ENCODE results near the gene IGSF6.

The IGSF6 gene

GRCh38 chr16:21619765-21620425, 32.5 kb downstream of the IGSF6 start:
- H2BK120ac ChIP-seq (ENCODE audit: low read depth, low read length): no peak overlapping the region
- H3K14ac ChIP-seq (ENCODE audit: low read length in 2 of 2): no peak overlapping the region
- no peak overlapping the region for H3K18ac ChIP-seq (ENCODE audit: low read depth in 1 of 2, low read length in 2 of 2)
- H2AFZ ChIP-seq (ENCODE audit: low read depth, low read length): no peak overlapping the region
- H2BK5ac ChIP-seq (ENCODE audit: low read depth, low read length, poor library complexity, severe bottlenecking): no peak overlapping the region
- H3K4me1 ChIP-seq (ENCODE audit: control insufficient read depth, insufficient read depth, low read depth, low read length): peaks cover 4% of the 10 kb centered on the region
- no peaks in the 10 kb centered on the region for H3K9me3 ChIP-seq (ENCODE audit: control insufficient read depth, low read length)
- no peak overlapping the region for H4K91ac ChIP-seq (ENCODE audit: low read length)
- H3K27me3 ChIP-seq (ENCODE audit: control insufficient read depth in 1 of 2, insufficient read depth in 1 of 2, low read length in 2 of 2): no peaks in the 10 kb centered on the region
- H3K79me1 ChIP-seq (replicated peaks; ENCODE audit: low read length, poor library complexity, severe bottlenecking): peaks cover 23% of the 10 kb centered on the region
- 80% methylated on average over 4 of the region's 4 CpGs for WGBS
- no peak for DNase-seq
- H2BK15ac ChIP-seq (ENCODE audit: low read depth, poor library complexity, severe bottlenecking): no peak overlapping the region
- no peak overlapping the region for H4K8ac ChIP-seq (ENCODE audit: low read length)
- H3K9ac ChIP-seq (ENCODE audit: low read length): peak overlapping the region; percentile 16
- no peak overlapping the region for H3K4me3 ChIP-seq (ENCODE audit: insufficient read depth in 1 of 2, low read depth in 1 of 2, low read length in 2 of 2)
- peaks cover 0 to 63% of the 10 kb centered on the region in 2 experiments for H3K36me3 ChIP-seq (ENCODE audit: control insufficient read depth in 1 of 2, insufficient read depth in 2 of 2, low read depth in 1 of 2, low read length in 2 of 2)
- no peak overlapping the region for H3K27ac ChIP-seq (ENCODE audit: low read length, poor library complexity, severe bottlenecking)
- no peak overlapping the region for H2BK12ac ChIP-seq (ENCODE audit: low read length in 2 of 2)
- H3K4me2 ChIP-seq (ENCODE audit: low read length, poor library complexity, severe bottlenecking): no peak overlapping the region
- H2AK5ac ChIP-seq (ENCODE audit: low read length, severe bottlenecking): no peak overlapping the region
- no peak overlapping the region for H3K23ac ChIP-seq (ENCODE audit: low read length in 2 of 2)
- H3K4ac ChIP-seq (ENCODE audit: low read depth in 1 of 2, low read length in 2 of 2): no peak overlapping the region

DNA sequence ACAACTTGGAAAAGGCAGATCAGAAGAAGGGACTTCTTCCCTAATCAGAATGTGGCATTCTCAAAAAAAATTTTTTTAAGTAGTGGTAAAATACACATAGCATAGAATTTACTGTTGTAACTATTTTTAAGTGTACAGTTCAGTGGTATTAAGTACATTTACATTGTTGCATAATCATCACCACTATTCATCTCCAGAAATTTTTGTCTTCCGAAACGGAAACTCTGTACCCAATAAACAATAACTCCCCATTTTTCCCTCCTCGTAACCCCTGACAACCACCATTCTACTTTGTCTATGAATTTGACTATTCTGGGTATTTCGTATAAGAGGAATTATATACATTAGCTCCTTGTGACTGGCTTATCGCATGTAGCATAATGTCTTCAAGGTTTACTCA, 34.1 kb downstream of the IGSF6 start:
- Histone ChIP-seq H3K4me1 (ENCODE audit: control insufficient read depth, insufficient read depth, low read depth, low read length) (peaks cover 1% of the 10 kb centered on the region), H3K14ac (ENCODE audit: low read length in 2 of 2) (no peak overlapping the region), H3K18ac (ENCODE audit: low read depth in 1 of 2, low read length in 2 of 2) (no peak overlapping the region), H2BK12ac (ENCODE audit: low read length in 2 of 2) (no peak overlapping the region), H2AFZ (ENCODE audit: low read depth, low read length) (no peak overlapping the region), H2BK5ac (ENCODE audit: low read depth, low read length, poor library complexity, severe bottlenecking) (no peak overlapping the region), H3K4me2 (ENCODE audit: low read length, poor library complexity, severe bottlenecking) (no peak overlapping the region), H3K9ac (ENCODE audit: low read length) (no peak overlapping the region), H3K9me3 (ENCODE audit: control insufficient read depth, low read length) (no peaks in the 10 kb centered on the region), H3K23ac (ENCODE audit: low read length in 2 of 2) (no peak overlapping the region), H3K27me3 (ENCODE audit: control insufficient read depth in 1 of 2, insufficient read depth in 1 of 2, low read length in 2 of 2) (no peaks in the 10 kb centered on the region), H3K79me1 (replicated peaks; ENCODE audit: low read length, poor library complexity, severe bottlenecking) (peaks cover 25% of the 10 kb centered on the region), H2BK15ac (ENCODE audit: low read depth, poor library complexity, severe bottlenecking) (no peak overlapping the region), H3K4me3 (ENCODE audit: insufficient read depth in 1 of 2, low read depth in 1 of 2, low read length in 2 of 2) (no peak overlapping the region), H3K36me3 (ENCODE audit: control insufficient read depth in 1 of 2, insufficient read depth in 2 of 2, low read depth in 1 of 2, low read length in 2 of 2) (peaks cover 0 to 63% of the 10 kb centered on the region in 2 experiments), H2AK5ac (ENCODE audit: low read length, severe bottlenecking) (no peak overlapping the region), H2BK120ac (ENCODE audit: low read depth, low read length) (no peak overlapping the region), H4K91ac (ENCODE audit: low read length) (no peak overlapping the region), H3K4ac (ENCODE audit: low read depth in 1 of 2, low read length in 2 of 2) (no peak overlapping the region), H4K8ac (ENCODE audit: low read length) (no peak overlapping the region), H3K27ac (ENCODE audit: low read length, poor library complexity, severe bottlenecking) (no peak overlapping the region)
- no CpG with 5 or more reads among the region's 5 CpGs for WGBS
- DNase-seq: no peak

GRCh38 chr16:21617607-21618006, 34.8 kb downstream of the IGSF6 start:
- H3K14ac ChIP-seq (ENCODE audit: low read length in 2 of 2): no peak overlapping the region
- no peaks in the 10 kb centered on the region for H3K27me3 ChIP-seq (ENCODE audit: control insufficient read depth in 1 of 2, insufficient read depth in 1 of 2, low read length in 2 of 2)
- H2BK120ac ChIP-seq (ENCODE audit: low read depth, low read length): no peak overlapping the region
- peaks cover 1% of the 10 kb centered on the region for H3K4me1 ChIP-seq (ENCODE audit: control insufficient read depth, insufficient read depth, low read depth, low read length)
- H2AK5ac ChIP-seq (ENCODE audit: low read length, severe bottlenecking): no peak overlapping the region
- 98% methylated on average over 3 of the region's 3 CpGs for WGBS
- H3K4me3 ChIP-seq (ENCODE audit: insufficient read depth in 1 of 2, low read depth in 1 of 2, low read length in 2 of 2): no peak overlapping the region
- H3K9ac ChIP-seq (ENCODE audit: low read length): no peak overlapping the region
- H3K4me2 ChIP-seq (ENCODE audit: low read length, poor library complexity, severe bottlenecking): no peak overlapping the region
- H3K18ac ChIP-seq (ENCODE audit: low read depth in 1 of 2, low read length in 2 of 2): no peak overlapping the region
- no peak overlapping the region for H2BK15ac ChIP-seq (ENCODE audit: low read depth, poor library complexity, severe bottlenecking)
- peaks cover 25% of the 10 kb centered on the region for H3K79me1 ChIP-seq (replicated peaks; ENCODE audit: low read length, poor library complexity, severe bottlenecking)
- H3K36me3 ChIP-seq (ENCODE audit: control insufficient read depth in 1 of 2, insufficient read depth in 2 of 2, low read depth in 1 of 2, low read length in 2 of 2): peaks cover 0 to 56% of the 10 kb centered on the region in 2 experiments
- H3K9me3 ChIP-seq (ENCODE audit: control insufficient read depth, low read length): no peaks in the 10 kb centered on the region
- H3K4ac ChIP-seq (ENCODE audit: low read depth in 1 of 2, low read length in 2 of 2): no peak overlapping the region
- H4K91ac ChIP-seq (ENCODE audit: low read length): no peak overlapping the region
- H3K23ac ChIP-seq (ENCODE audit: low read length in 2 of 2): no peak overlapping the region
- peak; percentile 37 for DNase-seq
- no peak overlapping the region for H2AFZ ChIP-seq (ENCODE audit: low read depth, low read length)
- H2BK5ac ChIP-seq (ENCODE audit: low read depth, low read length, poor library complexity, severe bottlenecking): no peak overlapping the region
- H2BK12ac ChIP-seq (ENCODE audit: low read length in 2 of 2): no peak overlapping the region
- H4K8ac ChIP-seq (ENCODE audit: low read length): no peak overlapping the region
- no peak overlapping the region for H3K27ac ChIP-seq (ENCODE audit: low read length, poor library complexity, severe bottlenecking)

DNA sequence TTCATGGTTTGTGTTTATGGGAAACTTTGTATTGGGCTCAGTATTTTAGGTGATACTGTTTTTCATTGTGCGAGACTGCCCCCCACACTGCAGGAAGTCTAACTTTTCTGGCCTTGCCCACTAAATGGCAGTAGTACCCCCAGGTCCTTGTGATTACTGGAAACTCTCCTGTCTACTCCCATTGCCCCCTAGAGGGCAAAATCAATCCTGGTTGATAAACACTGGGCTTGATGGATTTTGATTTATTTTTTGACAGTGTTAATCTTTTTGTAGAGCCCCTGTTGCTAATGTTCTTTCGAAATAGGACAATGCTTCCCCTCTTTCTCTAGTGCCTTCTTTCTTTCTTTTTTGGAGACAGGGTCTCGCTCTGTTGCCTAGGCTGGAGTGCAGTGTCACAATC, 37.5 kb downstream of the IGSF6 start:
- Histone ChIP-seq H3K4ac (ENCODE audit: low read depth in 1 of 2, low read length in 2 of 2) (no peak overlapping the region), H3K23ac (ENCODE audit: low read length in 2 of 2) (no peak overlapping the region), H2AFZ (ENCODE audit: low read depth, low read length) (no peak overlapping the region), H3K9ac (ENCODE audit: low read length) (no peak overlapping the region), H2BK12ac (ENCODE audit: low read length in 2 of 2) (no peak overlapping the region), H4K8ac (ENCODE audit: low read length) (no peak overlapping the region), H3K4me2 (ENCODE audit: low read length, poor library complexity, severe bottlenecking) (no peak overlapping the region), H2BK15ac (ENCODE audit: low read depth, poor library complexity, severe bottlenecking) (no peak overlapping the region), H2BK5ac (ENCODE audit: low read depth, low read length, poor library complexity, severe bottlenecking) (no peak overlapping the region), H3K4me1 (ENCODE audit: control insufficient read depth, insufficient read depth, low read depth, low read length) (peaks cover 4% of the 10 kb centered on the region), H3K27me3 (ENCODE audit: control insufficient read depth in 1 of 2, insufficient read depth in 1 of 2, low read length in 2 of 2) (no peaks in the 10 kb centered on the region), H4K91ac (ENCODE audit: low read length) (no peak overlapping the region), H3K79me1 (replicated peaks; ENCODE audit: low read length, poor library complexity, severe bottlenecking) (peaks cover 14% of the 10 kb centered on the region), H2BK120ac (ENCODE audit: low read depth, low read length) (no peak overlapping the region), H2AK5ac (ENCODE audit: low read length, severe bottlenecking) (no peak overlapping the region), H3K14ac (ENCODE audit: low read length in 2 of 2) (no peak overlapping the region), H3K18ac (ENCODE audit: low read depth in 1 of 2, low read length in 2 of 2) (no peak overlapping the region), H3K36me3 (ENCODE audit: control insufficient read depth in 1 of 2, insufficient read depth in 2 of 2, low read depth in 1 of 2, low read length in 2 of 2) (peaks cover 0 to 46% of the 10 kb centered on the region in 2 experiments), H3K4me3 (ENCODE audit: insufficient read depth in 1 of 2, low read depth in 1 of 2, low read length in 2 of 2) (no peak overlapping the region), H3K27ac (ENCODE audit: low read length, poor library complexity, severe bottlenecking) (no peak overlapping the region), H3K9me3 (ENCODE audit: control insufficient read depth, low read length) (no peaks in the 10 kb centered on the region)
- WGBS: 99% methylated on average over 3 of the region's 3 CpGs
- DNase-seq: no peak
